Gastrocnemius medialis (tissue), 4 donors: ENCODE data around the gene KIF20B.

Source experiments
- CTCF ChIP-seq, 5 experiments: fragments of 450-650 bp in 3 of 5; fragments of 200-600 bp in 2 of 5; sonication (generic) in 2 of 5; IDR thresholded peaks in 4 of 5; conservative IDR thresholded peaks in 1 of 5; 1 replicate in 4 of 5; 2 replicates in 1 of 5; pipeline ENCODE4 v1.5.1; 2016 to 2019; ENCODE audit warnings: antibody characterized with exemption in 5 of 5, mild to moderate bottlenecking in 3 of 5, moderate library complexity in 3 of 5
- POLR2A ChIP-seq, 2 donors: fragments of 450-650 bp; IDR thresholded peaks; one replicate each; pipeline ENCODE4 v1.6.1; 2017; ENCODE audit warnings: antibody characterized with exemption in 2 of 2, mild to moderate bottlenecking in 2 of 2, moderate library complexity in 2 of 2

GRCh38 chr10:89734616-89735015, 33.2 kb downstream of the KIF20B start:
- TF ChIP-seq CTCF (IDR thresholded peaks at IDR 0.05 in 4 of 5, conservative IDR thresholded peaks at IDR 0.05 in 1 of 5), result no peak
- TF ChIP-seq POLR2A (IDR thresholded peaks at IDR 0.05), result no peak
